Stimulated activated CD4-positive, alpha-beta T cell treated with anti-CD3 and anti-CD28 coated beads, TNF-alpha, amount 100 ng/mL, for 48 hours (primary cell): Measurements from ENCODE around the gene DEFB110.

ENCODE experiments used
- DNase-seq, 3 donors: peaks; one replicate each; pipeline ENCODE4 v3.0.0-alpha.2; 2020; ENCODE audit warnings: low read depth in 3 of 3

Gene DEFB110

DNA sequence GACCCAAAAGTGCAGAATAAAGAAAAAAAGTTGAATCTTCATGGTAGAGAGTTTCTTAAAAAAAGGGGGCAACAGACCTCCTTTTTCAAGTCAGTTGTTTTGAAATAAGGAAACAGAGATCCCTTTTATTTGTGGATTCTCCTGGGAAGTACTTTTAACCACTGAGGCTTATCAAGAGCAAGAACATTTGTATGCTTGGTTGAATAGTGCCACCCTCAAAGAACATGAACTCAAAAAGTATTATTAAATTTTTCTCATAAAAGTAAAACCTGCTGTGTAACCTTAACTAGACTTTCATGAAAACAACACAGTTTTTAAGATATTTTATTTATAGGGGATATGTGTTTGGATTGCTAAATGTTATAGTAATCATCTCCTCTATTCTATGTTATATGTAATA, at the start of gene DEFB110:
Gene DEFB110 (minus strand): TSS at position 101 of the 400 bp plus-strand sequence. CDS start 59 bp downstream, at position 42.
- DNase-seq: no peak

DNA sequence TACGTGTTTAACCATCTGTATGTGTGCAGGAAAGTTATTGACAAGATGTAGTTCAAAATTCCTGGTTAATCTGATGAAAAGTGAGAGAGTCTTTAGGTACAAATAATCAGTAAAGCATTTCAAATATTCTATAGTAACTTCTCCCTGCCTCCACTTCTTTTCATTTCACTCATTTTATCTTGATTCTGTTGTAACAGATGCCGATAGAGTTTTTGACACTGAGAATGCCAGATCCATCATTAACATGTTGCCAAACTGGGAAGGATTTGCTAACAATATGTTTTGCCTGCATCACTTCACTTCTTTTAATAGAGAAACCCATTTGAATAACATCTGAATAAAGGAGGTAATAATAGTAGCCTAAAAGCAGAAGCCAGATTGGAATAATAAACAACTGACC, 48.3 kb upstream of the DEFB110 start:
- no peak for DNase-seq

DNA sequence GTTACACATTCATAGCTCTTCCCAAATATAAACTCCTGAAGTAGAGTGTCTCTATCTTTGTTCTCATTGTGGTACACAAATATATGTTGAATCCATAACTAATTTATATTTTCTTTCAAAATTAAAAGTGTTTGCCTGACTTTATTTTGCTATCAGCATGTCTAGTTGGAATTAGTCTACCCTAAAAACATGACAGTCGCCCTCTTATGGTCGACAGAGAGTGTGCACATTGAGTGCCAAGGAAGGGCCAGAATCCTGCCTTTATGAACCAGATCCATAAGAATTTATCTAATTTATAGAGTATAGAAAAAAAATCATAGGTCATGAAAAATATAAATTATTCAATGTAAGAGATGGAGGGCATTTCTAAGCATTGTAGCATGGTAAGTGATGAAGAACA, 40.3 kb upstream of the DEFB110 start:
- no peak for DNase-seq

DNA sequence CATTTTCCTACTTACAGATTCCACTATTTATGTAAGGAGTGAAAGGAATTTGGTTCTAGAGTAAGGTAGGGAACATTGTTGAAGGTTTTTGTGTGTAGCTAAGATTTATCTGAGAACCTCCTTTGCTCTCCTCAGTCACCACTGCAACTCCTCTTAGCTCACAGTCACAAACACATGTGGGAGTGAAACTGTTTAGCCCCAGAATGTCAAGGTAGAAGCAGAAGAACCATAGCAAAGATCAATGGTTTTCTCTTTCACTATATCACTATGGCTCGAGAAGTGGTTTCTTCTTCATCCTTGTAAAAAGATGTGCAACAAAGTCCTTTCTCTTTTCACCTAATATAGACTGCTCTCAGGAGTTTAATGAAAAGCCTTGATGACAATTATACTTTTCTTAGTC, 34.4 kb upstream of the DEFB110 start:
- no peak for DNase-seq

DNA sequence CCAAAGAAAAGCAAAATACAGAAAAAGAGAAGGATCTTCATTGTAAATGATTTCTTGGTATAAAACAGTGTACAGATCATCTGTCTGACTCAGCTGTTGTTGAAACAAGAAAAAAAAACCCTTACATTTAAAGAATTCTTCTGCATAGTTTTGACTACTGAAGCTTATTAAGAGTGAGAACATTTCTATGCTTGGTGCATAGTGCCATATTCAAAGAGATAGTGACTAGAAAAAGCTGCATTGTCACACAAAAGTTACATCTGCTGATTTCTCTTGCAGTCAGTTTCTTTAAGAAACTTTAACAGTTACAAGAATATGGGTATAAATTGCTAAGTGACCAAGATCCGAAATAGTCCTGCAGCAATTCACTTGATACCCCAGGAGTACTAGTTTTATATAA, 28.0 kb upstream of the DEFB110 start, which contains the start of gene DEFB112:
Gene DEFB112 (minus strand): TSS at position 101 of the 400 bp plus-strand sequence. CDS start 60 bp downstream, at position 41.
- DNase-seq: no peak

DNA sequence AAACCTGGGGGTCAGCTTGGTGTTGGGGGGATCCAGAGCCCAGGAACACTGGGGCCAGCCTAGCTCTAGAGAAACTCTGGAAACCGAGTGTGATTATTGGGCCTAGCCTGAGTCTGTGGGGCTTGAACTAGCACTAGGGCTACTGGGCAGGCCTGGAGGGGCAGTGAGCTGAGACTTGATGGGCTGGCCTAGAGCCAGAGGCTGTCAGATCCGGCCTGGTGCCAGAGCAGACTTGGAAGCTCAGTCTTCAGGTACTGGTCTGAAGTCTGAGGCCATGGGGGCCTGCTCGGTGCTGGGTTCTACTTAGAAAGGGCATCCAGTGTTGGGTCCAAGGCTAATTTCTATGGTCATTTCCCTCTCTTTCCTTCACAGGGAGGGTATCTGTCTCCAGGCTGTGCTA, 25.2 kb upstream of the DEFB110 start:
- DNase-seq: no peak

DNA sequence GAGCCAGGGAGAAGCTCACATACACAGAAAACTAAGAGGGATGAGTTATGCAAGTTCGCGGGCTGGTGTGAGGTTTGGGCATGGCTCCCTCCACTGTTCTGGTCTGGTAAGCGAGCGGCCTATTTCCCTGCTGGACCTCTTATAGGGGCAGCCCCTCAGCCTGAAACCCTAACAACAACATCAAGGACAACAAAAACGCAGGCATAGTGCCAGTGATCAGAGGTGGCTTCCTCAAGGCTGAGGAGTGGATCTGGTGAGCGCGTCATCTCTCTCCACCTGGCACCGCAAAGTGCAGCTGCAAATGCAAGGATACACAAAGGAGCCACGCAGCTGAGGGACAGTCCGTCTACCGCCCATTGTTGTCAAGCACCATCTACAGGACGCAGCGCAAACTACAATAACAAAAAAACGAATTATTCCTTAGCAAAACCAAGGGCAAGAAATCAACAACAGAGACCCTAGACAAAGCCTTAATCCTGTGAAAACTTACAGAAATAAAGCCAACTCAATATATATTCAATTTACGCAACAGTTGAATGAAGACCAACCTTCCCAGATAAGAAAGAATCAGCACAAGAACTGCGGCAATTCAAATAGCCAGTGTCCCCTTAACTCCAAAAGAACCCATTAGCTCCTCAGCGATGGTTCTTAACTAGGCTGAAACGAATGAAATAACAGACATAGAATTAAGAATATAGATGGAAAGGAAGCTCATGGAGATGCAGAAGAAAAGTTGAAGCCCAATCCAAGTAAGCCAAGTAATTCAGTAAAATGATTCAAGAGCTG, 9.2 kb upstream of the DEFB110 start:
- DNase-seq: no peak

DNA sequence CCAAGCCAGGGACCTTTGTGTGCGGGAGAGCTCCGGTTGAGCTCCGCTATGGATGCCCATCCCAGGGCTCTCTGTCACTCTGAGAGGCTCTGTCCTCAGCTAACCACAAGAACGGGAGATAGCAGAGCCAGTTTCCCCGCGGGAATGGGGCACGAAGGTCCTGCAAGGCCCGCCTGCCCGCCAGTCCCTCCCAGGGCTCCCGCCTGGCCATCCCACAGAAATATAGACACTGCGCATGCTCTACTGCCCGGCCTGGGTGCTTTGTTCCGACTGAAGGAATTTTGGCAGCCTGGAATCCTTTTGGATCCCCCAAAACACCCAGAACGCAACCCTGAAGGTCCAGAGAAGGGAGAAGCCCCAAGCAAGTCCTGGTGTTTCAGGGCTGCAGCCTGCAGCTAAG, 8.6 kb upstream of the DEFB110 start:
- DNase-seq: no peak

DNA sequence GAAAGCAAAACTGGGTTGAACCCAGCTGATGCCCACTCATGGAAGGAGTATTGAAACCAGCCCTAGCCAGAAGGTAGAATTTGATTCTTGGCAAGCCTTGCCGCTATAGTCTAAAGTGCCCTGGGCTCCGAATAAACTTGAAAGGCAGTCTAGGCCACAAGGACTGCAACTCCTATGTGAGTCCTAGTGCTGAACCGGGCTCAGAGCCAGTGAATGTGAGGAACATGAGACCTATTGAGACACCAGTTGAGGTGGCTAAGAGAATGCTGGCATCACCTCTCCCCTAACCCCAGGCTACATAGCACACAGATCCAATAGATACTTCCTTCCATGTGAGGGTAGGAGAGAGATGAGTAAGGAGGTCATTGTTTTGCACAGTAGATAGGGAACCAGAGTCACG, 3.5 kb upstream of the DEFB110 start:
- no peak for DNase-seq

DNA sequence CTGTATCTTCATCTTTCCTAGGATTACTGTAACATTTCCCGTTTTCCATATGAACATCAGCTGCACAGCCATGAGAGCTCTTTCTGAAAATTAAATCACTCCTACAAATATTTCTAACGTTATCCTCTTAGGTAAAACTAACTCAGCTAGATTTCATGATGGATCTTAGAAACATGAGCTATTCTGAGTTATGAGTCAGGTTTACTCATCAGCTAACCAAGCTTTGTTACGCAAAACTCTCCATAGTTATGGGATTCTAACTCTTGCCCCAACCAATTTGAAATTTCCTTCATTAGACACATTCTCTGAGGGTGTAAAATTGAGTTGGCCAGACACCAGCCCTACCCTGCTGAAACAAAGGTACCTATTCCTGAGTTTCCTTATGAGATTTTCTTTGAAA, 14.0 kb downstream of the DEFB110 start:
- DNase-seq: no peak

DNA sequence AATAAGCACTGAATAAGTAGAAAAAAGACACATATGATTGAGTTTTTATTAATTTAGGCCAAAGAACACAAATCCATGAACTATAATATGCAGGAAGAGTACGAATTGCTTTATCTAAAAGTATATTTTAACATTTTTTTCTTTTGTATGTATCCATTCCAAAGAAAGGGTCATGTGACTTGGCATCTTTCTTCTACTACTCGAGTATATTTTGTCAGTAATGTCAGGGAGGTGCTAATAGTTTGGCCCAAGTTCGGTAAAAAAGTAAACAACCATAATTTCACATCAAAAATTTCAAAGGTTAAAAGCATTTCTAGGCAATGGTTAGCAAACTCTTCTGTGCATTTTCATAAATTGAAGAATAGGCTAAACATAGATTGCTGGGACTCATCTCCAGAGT, 18.7 kb downstream of the DEFB110 start:
- DNase-seq: no peak

DNA sequence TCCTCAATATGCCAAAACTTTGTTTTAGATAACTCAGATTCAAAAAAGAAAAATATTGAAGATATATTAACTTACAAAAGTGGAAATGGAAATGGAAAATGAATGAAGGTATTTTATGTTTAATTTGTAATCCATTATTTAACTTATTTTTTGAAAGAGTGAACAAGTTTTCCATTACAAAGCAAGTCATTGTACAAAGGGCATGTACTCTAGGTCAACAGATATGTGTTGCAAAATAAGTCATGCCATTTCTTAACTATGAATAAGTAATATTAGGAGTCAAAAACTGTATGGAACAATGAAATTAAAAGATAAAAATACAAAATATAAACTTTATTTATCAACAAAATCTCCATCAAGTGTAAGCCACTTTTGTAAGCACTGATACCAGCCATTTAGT, 26.5 kb downstream of the DEFB110 start:
- DNase-seq: no peak

DNA sequence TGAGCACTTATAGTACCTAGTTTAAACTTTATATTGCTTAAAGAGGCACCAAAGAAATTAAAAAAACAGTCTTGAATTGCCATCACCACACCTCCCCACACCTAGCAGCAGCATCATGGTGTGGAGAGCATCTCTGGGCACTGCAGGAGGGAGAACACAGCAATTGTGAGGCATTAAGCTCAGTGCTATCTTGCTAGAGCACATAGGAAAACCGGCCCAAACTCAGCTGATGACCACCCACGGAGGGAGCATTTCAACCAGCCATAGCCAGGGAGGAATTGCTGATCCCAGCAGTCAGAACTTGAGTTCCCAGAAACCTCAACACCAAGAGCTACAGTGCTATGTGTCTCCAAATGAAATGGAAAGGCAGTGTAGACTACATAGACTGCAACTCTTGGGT, 32.9 kb downstream of the DEFB110 start:
- DNase-seq: no peak

DNA sequence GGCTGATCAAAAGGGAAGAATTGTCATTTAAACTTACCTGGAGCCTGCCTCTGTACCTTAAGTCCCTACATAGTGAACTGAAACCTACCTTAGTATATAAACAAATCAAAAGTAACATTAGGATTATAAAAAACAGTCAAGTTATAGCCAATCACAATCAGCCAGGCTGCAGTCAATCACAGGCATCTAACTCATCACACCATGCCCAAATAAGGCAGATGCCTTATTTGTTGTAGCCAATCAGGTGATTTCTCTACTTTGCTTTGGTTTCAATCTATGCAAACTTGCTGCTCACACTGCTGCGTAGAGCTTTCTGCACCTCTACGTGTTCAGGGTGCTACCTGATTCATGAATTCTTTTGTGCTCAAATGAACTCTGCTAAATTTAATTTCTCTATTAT, 34.0 kb downstream of the DEFB110 start:
- DNase-seq: no peak

DNA sequence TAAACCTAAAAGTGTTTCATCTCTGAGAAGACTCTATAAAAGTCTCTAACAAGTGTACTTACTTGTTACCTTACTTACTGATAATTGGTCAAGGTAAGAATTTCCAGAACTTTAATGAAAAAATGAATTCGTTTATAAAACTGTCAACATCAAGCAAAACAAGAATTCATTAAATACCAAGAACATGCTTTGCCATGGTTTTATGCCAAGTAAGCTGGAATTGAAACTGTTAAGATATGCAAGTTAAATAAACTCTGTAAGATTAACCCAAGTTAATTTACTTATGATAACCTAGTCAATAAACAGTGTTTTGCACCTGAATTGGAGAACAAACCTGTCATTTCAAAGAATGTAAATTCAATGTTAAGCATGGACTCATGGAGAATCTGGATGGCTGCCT, 35.2 kb downstream of the DEFB110 start:
- no peak for DNase-seq

DNA sequence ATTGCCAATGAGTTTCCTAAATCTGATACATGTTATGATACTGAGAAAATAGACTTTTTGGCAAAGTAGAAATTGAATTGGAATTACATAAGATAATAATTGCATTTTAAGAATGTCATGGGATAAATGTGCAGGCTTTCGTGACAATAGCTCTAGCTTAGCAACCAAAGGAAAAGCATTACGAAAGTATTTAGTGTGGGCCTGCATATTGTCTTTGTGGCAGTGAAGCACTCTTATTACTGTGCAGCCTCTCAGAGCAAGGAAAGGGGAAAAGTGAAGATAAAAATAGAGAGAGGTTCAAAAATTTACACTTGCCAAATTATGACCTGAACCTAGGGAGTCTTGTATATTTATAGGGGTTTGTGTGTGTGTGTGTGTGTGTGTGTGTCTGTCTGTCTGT, 39.7 kb downstream of the DEFB110 start:
- DNase-seq: no peak

DNA sequence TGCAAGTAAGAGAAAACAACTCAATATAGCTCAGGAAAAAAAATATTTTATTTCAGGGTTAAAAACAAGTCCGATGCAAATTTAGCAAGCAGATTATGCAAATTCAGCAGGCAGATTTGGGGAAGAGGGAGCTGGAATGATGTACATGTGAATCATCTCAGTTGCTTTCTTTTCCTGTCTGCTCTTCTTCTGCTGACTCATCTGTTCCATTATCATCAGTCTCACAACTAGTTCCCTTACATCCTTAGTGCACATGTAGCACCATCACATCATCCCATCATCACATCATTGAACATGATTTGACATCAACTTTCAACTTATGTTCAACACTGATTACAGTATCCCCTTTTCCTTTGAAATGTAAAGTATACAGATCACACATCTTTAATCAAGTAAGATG, 40.9 kb downstream of the DEFB110 start:
- DNase-seq: no peak

DNA sequence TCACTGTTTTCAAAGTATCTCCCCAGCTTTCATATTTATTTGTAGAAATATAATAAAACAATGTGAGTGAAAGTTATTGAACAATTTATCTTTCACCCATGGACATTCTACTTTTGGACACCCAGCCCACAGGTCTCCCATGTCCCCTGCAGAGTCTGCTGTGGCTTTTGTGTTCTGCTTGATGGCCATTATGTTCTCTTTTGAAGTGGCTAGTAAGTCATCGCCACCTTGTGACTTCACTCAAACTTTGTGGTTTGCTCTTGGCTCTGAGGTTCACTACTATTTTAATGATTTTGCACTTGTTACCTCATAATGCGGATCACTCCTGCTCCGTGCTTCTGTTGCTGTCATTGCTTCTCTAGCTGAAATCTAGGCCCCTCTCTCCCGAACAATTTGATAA, 42.2 kb downstream of the DEFB110 start:
- DNase-seq: no peak

DNA sequence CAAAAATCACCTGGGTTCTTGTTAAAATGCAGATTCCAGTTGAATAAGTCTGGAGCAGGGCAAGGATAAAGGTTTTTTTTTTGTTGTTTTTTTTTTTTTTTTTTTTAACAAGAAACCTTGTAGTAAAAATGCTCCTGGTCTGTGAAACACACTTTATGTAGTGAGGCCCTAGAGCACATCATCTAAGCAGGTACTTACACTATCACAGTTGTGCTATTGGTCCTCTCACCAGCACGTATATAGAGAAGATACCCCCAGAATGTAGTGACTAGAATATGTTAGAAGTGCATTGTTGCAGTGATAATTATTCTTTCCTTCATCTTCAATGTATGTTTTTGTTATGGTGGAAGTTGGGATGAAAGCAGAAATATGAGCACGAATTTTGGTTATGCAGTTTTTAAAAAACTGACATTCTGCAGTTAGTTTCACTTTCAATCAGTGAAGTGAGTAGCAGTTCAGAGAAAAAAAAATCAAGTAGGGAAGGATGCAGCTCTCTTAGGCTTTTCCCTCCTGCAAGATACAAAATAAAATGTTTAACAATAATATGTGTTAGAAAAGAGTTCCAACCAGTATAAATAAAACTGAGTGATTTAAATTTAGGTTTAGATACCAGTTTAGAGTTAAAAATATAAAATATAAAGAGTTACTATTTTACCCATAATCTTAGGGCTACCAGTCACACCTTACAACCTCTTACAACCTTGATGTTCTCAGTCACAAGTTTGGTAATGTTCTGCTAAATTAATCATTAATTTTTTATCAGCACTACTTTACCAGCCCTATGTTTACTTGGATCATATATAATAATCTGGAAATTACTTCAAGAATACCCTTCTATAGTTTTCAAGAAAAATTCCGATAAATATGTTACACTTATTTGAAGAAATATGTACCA, 43.2 kb downstream of the DEFB110 start:
- no peak for DNase-seq

DNA sequence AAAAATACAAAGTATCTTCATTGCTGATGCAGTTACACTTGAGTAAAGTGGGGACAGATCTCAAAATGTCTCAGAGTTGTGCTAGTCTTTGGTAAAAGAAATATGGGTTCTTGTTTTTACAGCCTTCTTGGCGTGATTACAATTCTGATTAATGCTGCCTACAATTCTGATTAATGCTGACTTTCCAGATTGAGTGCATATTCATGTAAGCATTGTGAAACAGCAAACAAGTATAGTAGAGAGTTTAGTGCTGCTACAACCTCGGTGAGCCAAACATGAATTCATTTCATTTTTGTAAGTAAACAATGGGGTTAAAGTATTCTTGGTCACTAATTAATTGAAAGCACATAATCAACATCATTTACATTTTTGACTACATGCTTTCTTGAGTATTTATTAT, 52.2 kb downstream of the DEFB110 start, which contains the start of gene DEFB113:
Gene DEFB113 (minus strand): TSS at position 21 of the 400 bp plus-strand sequence. CDS start 0 bp downstream, at position 21.
- DNase-seq: no peak
